SKM-1 (cell line): ENCODE data around the gene CFAP299.
"Not testable (repeated sequence)": the region's sequence is repeated elsewhere in the genome, so short reads cannot be mapped to it uniquely, and the experiment has no call there.

Source experiments
- DNase-seq: peaks from one replicate; lab custom pipeline; 2025; ENCODE audit not compliant: unreplicated experiment; lab: John Stamatoyannopoulos, UW

CFAP299 gene

GRCh38 chr4:80439294-80440061, 103.9 kb downstream of the CFAP299 start:
- DNase-seq: not testable (repeated sequence)

- DNase-seq: no peak
These were observed 110.7 kb downstream of the CFAP299 start for GRCh38 chr4:80446248-80446647.

GRCh38 chr4:80446664-80447063, 111.1 kb downstream of the CFAP299 start:
- DNase-seq: no peak

- no peak for DNase-seq
These were observed 112.0 kb downstream of the CFAP299 start for GRCh38 chr4:80447493-80447892.

GRCh38 chr4:80448056-80448455, 112.5 kb downstream of the CFAP299 start:
- DNase-seq: no peak

GRCh38 chr4:80452055-80452454, 116.5 kb downstream of the CFAP299 start:
- DNase-seq: no peak

GRCh38 chr4:80452768-80453167, 117.2 kb downstream of the CFAP299 start:
- DNase-seq: no peak

GRCh38 chr4:80454040-80454439, 118.5 kb downstream of the CFAP299 start:
- no peak for DNase-seq

- no peak for DNase-seq
These were observed 119.0 kb downstream of the CFAP299 start for GRCh38 chr4:80454556-80454955.

- no peak for DNase-seq
These were observed 124.5 kb downstream of the CFAP299 start for GRCh38 chr4:80459918-80460473.

- no peak for DNase-seq
These were observed 125.9 kb downstream of the CFAP299 start for GRCh38 chr4:80461412-80461811.

GRCh38 chr4:80462621-80463091, 127.1 kb downstream of the CFAP299 start:
- DNase-seq: no peak

GRCh38 chr4:80463509-80463908, 128.0 kb downstream of the CFAP299 start:
- no peak for DNase-seq

- DNase-seq: no peak
These were observed 129.7 kb downstream of the CFAP299 start for GRCh38 chr4:80465238-80465637.

GRCh38 chr4:80465736-80466135, 130.2 kb downstream of the CFAP299 start:
- no peak for DNase-seq

GRCh38 chr4:80466618-80467017, 131.1 kb downstream of the CFAP299 start:
- DNase-seq: no peak

GRCh38 chr4:80471756-80472155, 136.2 kb downstream of the CFAP299 start:
- no peak for DNase-seq

GRCh38 chr4:80475236-80475635, 139.7 kb downstream of the CFAP299 start:
- no peak for DNase-seq

GRCh38 chr4:80475798-80476197, 140.3 kb downstream of the CFAP299 start:
- DNase-seq: no peak

GRCh38 chr4:80484712-80485111, 149.2 kb downstream of the CFAP299 start:
- no peak for DNase-seq

GRCh38 chr4:80486603-80487002, 151.1 kb downstream of the CFAP299 start:
- no peak for DNase-seq

GRCh38 chr4:80489798-80490197, 154.3 kb downstream of the CFAP299 start:
- no peak for DNase-seq

GRCh38 chr4:80492761-80493160, 157.2 kb downstream of the CFAP299 start:
- DNase-seq: no peak
